ENCODE data around the gene DLGAP1. TPM values are rescaled to one million over a fixed set of nuclear protein-coding genes. Genes with fewer than 3 reads are reported as not detected.
A peak's percentile ranks its signal among the peaks of the same experiment; 100 is the strongest.

The DLGAP1 gene
- total and polyA plus RNA-seq, 2 of the 8 experiments (the other 6 are each of a cell fraction or from before 2014, with no cell fraction given), result 11.8 to 16.9 TPM

- H3K56ac ChIP-seq (replicated peaks; ENCODE audit: insufficient read length, low read depth, low read length), result no peak overlapping the region
Observed at GRCh38 chr18:3885209-3885792, 569.8 kb downstream of the DLGAP1 start.

More at GRCh38 chr18:3885209-3885792, 569.8 kb downstream of the DLGAP1 start:
- FAIRE-seq, result peak; percentile 50
- Histone ChIP-seq H3K79me2 (ENCODE audit: control insufficient read depth in 1 of 2, insufficient read depth in 2 of 2, low read length in 2 of 2) (no peaks in the 10 kb centered on the region), H4K20me1 (replicated peaks in 1 of 2; ENCODE audit: control insufficient read depth in 1 of 2, insufficient read depth in 2 of 2, low read length in 2 of 2) (no peaks in the 10 kb centered on the region), H4K5ac (ENCODE audit: insufficient read length, low read depth, low read length) (no peak overlapping the region), H2AK5ac (ENCODE audit: low read depth, low read length) (no peak overlapping the region), H2BK5ac (ENCODE audit: low read depth, low read length) (no peak overlapping the region), H2AFZ (ENCODE audit: low read length) (no peak overlapping the region), H2BK20ac (ENCODE audit: low read length) (no peak overlapping the region), H3K9me3 (ENCODE audit: insufficient read depth in 2 of 2, low read depth in 1 of 2, low read length in 1 of 2) (no peaks in the 10 kb centered on the region), H2BK120ac (replicated peaks; ENCODE audit: low read depth, low read length) (no peak overlapping the region), H3K79me1 (ENCODE audit: low read depth, low read length) (no peaks in the 10 kb centered on the region), H3K23ac (ENCODE audit: insufficient read length) (no peak overlapping the region), H3K23me2 (ENCODE audit: low read depth, low read length) (no peaks in the 10 kb centered on the region), H3K4me2 (ENCODE audit: insufficient read depth in 1 of 2, low read depth in 2 of 2, low read length in 2 of 2) (no peak overlapping the region), H3K27ac (ENCODE audit: low read depth, low read length) (no peak overlapping the region), H3K4ac (replicated peaks; ENCODE audit: insufficient read length, low read depth, low read length) (no peak overlapping the region), H3K27me3 (replicated peaks in 1 of 4; ENCODE audit: control insufficient read depth in 3 of 4, extremely low read depth in 1 of 4, insufficient read depth in 3 of 4, low read length in 3 of 4) (no peaks in the 10 kb centered on the region), H3K36me3 (ENCODE audit: control insufficient read depth in 2 of 4, insufficient read depth in 4 of 4, low read length in 3 of 4) (no peaks in the 10 kb centered on the region), H4K8ac (ENCODE audit: extremely low read depth, insufficient read depth, low read length) (no peak overlapping the region), H2BK15ac (ENCODE audit: low read length) (no peak overlapping the region), H3K4me3 (ENCODE audit: extremely low read depth in 1 of 4, insufficient read depth in 2 of 4, low read depth in 3 of 4, low read length in 4 of 4) (no peak overlapping the region), H3K14ac (ENCODE audit: insufficient read length) (no peak overlapping the region), H3K4me1 (replicated peaks in 1 of 4; ENCODE audit: control insufficient read depth in 3 of 4, insufficient read depth in 4 of 4, low read length in 3 of 4) (no peaks in the 10 kb centered on the region), H3K18ac (ENCODE audit: extremely low read depth, low read length) (no peak overlapping the region), H2BK12ac (ENCODE audit: low read depth, low read length) (no peak overlapping the region), H3K9ac (replicated peaks in 1 of 4; ENCODE audit: extremely low read depth in 1 of 4, low read depth in 3 of 4, low read length in 3 of 4) (no peak overlapping the region), H4K91ac (replicated peaks; ENCODE audit: insufficient read length, low read length) (no peak overlapping the region)
- no peak for DNase-seq (ENCODE audit: low read depth in 1 of 2, low spot score in 2 of 2)
- TF ChIP-seq YY1 (IDR thresholded peaks at IDR 0.05; ENCODE audit: low read depth, low read length) (no peak), RAD21 (IDR thresholded peaks at IDR 0.05 in 1 of 2, conservative IDR thresholded peaks at IDR 0.05 in 1 of 2; ENCODE audit: low read depth in 2 of 2, low read length in 2 of 2) (peak in 1 of 2 experiments; percentile 25; a peak in 1 of 4 replicates), POLR2A (IDR thresholded peaks at IDR 0.05; ENCODE audit: control extremely low read depth in 1 of 2, low read depth in 2 of 2, low read length in 2 of 2) (no peak), NRF1 (IDR thresholded peaks at IDR 0.05; ENCODE audit: low read depth, low read length) (no peak), CTCF (IDR thresholded peaks at IDR 0.05; ENCODE audit: control extremely low read depth in 1 of 3, insufficient read depth in 1 of 3, low read depth in 1 of 3, low read length in 3 of 3) (peak in 2 of 3 experiments; percentile 68 to 86; a peak in 3 of 4 replicates)
- ChIA-PET CTCF (ENCODE audit: partially characterized antibody) (interaction anchor here (0.6 to 3.3 kb wide), 39 partner anchors 9 to 1108 kb away, joined by 3 to 37 read pairs (median 4); no protein-coding TSS in a partner anchor), POLR2A (ENCODE audit: partially characterized antibody) (no interaction called here)
- 75% methylated on average over 2 of the region's 2 CpGs; no CpG with 5 or more reads in 1 of the 2 experiments for WGBS, 2 experiments (ENCODE audit: extremely low coverage in 1 of 2, insufficient coverage in 1 of 2, insufficient read length in 1 of 2, insufficient replicate concordance in 2 of 2, low coverage in 1 of 2, low lambda C conversion rate in 2 of 2, missing lambda C conversion rate in 1 of 2)
